LHCN-M2 (cell line): ENCODE data around the gene ZSCAN26. TPM values are rescaled to one million over a fixed set of nuclear protein-coding genes. Genes with fewer than 3 reads are reported as not detected.

Experiments used
- DNase-seq: peaks from one replicate; pipeline ENCODE4 v3.0.0-alpha.2; 2012; ENCODE audit warnings: low read depth
- total RNA-seq: library from RNA; depleted of rRNA; stranded (reverse); fragments of >200 nt; gene quantifications from 2 replicates; pipeline ENCODE4 v1.2.3, GENCODE V29; 2014; rRNA removed

The ZSCAN26 gene
- total RNA-seq, 1 experiment from 2014 or later = 11.3 TPM

DNA sequence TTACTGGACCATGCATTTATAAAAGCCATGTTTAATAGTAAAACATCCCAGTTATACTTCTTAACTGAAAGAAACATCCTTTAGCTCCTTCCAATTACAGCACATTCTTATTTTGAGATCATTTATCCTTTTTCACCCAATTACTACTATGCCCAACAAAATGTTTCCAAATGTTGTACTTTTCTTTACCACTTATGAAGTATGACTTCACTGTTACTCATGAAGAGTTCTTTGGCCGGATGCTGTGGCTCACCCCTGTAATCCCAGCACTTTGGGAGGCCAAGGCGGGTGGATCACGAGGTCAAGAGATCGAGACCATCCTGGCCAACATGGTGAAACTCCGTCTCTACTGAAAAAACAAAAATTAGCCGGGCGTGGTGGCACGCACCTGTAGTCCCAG, 50.9 kb downstream of the ZSCAN26 start:
- DNase-seq = peak; percentile 58

DNA sequence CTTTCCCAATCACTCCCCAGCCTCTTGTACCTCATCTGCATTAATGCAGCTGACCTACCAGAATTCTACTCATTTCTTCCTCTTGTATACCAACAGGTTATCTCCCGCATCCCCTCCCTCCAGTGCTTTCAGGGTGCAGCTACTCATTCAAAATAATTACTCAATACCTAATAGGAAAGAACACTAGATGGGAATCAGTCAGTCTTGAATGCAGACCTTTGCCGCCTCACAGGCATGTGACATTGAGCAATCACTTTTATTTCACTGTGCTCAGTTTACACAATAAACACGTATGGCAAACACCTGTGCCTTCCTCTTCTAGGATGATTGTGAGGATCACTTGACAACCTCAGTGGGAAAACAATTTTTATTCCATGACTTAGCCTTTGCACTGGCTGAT, 55.7 kb downstream of the ZSCAN26 start:
- DNase-seq = no peak

- no peak for DNase-seq
Measured at GRCh38 chr6:28323813-28324424, 57.0 kb downstream of the ZSCAN26 start.

DNA sequence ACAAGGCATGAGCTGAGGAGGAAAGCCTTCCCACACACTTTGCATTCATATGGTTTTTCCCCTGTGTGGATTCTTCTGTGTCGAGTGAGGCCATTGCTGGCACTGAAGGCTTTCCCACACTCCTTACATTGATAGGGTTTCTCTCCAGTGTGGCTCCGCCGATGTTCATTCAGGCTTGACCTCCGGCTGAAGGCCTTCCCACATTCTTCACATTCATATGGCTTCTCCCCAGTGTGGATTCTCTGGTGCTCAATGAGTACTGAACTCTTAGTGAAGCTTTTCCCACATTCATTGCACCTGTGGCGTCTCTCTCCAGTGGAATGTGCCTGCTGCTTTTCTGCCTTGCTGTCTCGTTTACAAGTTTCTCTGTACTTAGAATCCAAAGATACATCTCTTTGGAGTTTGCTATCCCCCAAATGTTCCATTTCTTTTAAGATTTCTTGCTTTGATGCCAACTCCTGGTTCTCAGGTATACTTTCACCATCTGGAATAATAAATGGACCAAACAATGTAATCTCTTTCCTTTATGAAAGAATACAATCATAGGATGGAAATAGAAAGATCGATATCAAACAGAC, 59.5 kb downstream of the ZSCAN26 start:
- DNase-seq = no peak

Other genes starting within 250 kb of the ZSCAN26 start
- 0.40 and 0.45 TPM in 2 replicates for gene ZNF165, start 186.6 kb upstream of the ZSCAN26 start, total RNA-seq
- gene ZSCAN16, start 142.5 kb upstream of the ZSCAN26 start, total RNA-seq = 1.0 and 2.2 TPM in 2 replicates
- 12.6 and 15.0 TPM in 2 replicates for gene ZKSCAN8, start 125.3 kb upstream of the ZSCAN26 start, total RNA-seq
- 10.3 and 15.5 TPM in 2 replicates for gene ZSCAN9, start 41.9 kb upstream of the ZSCAN26 start, total RNA-seq
- gene ZKSCAN4, start 14.9 kb upstream of the ZSCAN26 start, total RNA-seq = 4.1 and 4.4 TPM in 2 replicates
- gene NKAPL, start 7.8 kb upstream of the ZSCAN26 start, total RNA-seq = not detected in 2 replicates
- gene PGBD1, start 14.4 kb downstream of the ZSCAN26 start, total RNA-seq = 11.9 and 12.0 TPM in 2 replicates
- 5.1 and 8.9 TPM in 2 replicates for gene ZSCAN31, start 69.0 kb downstream of the ZSCAN26 start, total RNA-seq
- 4.1 and 4.9 TPM in 2 replicates for gene ZKSCAN3, start 82.8 kb downstream of the ZSCAN26 start, total RNA-seq
- 3.6 and 4.7 TPM in 2 replicates for gene ZSCAN12, start 132.6 kb downstream of the ZSCAN26 start, total RNA-seq
- 1.9 and 2.1 TPM in 2 replicates for gene ZSCAN23, start 176.3 kb downstream of the ZSCAN26 start, total RNA-seq
- not detected in 2 replicates for gene GPX6, start 248.7 kb downstream of the ZSCAN26 start, total RNA-seq